Activated CD4-positive, alpha-beta T cell treated with anti-CD3 and anti-CD28 coated beads for 36 hours (primary cell): ENCODE data around the gene ADGRF1. TPM values are rescaled to one million over a fixed set of nuclear protein-coding genes. Genes with fewer than 3 reads are reported as not detected.

Experiments
- ATAC-seq: fragments of 200-7000 bp; cut with Tn5 transposase; one replicate; pipeline ENCODE4 v1.10.0; 2021; ENCODE audit warnings: mild to moderate bottlenecking, moderate library complexity
- CTCF ChIA-PET: fragments of 350-600 bp; sonication (Branson Sonifier 250); formaldehyde crosslinking; loops from one replicate; lab custom pipeline; 2021; ENCODE audit warnings: antibody characterized with exemption; lab: Charles Lee
- POLR2A ChIA-PET: fragments of 350-600 bp; sonication (Branson Sonifier 250); formaldehyde crosslinking; loops from one replicate; lab custom pipeline; 2021; ENCODE audit warnings: antibody characterized with exemption, inconsistent platforms; lab: Charles Lee
- DNase-seq: peaks from one replicate; pipeline ENCODE4 v3.0.0-alpha.2; 2020
- H3K27ac Mint-ChIP-seq: one replicate; pipeline ENCODE4 v1.8.0; 2021; ENCODE audit warnings: mixed read lengths
- H3K27me3 Mint-ChIP-seq: one replicate; pipeline ENCODE4 v1.8.0; 2021; ENCODE audit warnings: mixed read lengths
- H3K36me3 Mint-ChIP-seq: one replicate; pipeline ENCODE4 v1.8.0; 2021; ENCODE audit warnings: low read depth, mixed read lengths
- H3K4me1 Mint-ChIP-seq: one replicate; pipeline ENCODE4 v1.8.0; 2021; ENCODE audit warnings: mixed read lengths
- H3K4me3 Mint-ChIP-seq: one replicate; pipeline ENCODE4 v1.8.0; 2021; ENCODE audit warnings: mild to moderate bottlenecking, moderate library complexity, mixed read lengths
- H3K9me3 Mint-ChIP-seq: one replicate; pipeline ENCODE4 v1.8.0; 2021; ENCODE audit warnings: low read depth, mixed read lengths
- intact Hi-C, 2 experiments: fragments of 100-400 bp; cut with DNase I in 1 of 2; cut with micrococcal nuclease in 1 of 2; formaldehyde crosslinking; loops; one replicate each; pipeline versions ENCODE4 v1.14.2 to v1.15.1; 2022 to 2024; cut with DNase I, micrococcal nuclease
- total RNA-seq, 2 experiments: library from RNA; stranded (reverse); gene quantifications; one replicate each; pipeline ENCODE4 v1.2.3, GENCODE V29; 2021

Gene ADGRF1
- total RNA-seq, 2 experiments from 2014 or later = not detected

DNA sequence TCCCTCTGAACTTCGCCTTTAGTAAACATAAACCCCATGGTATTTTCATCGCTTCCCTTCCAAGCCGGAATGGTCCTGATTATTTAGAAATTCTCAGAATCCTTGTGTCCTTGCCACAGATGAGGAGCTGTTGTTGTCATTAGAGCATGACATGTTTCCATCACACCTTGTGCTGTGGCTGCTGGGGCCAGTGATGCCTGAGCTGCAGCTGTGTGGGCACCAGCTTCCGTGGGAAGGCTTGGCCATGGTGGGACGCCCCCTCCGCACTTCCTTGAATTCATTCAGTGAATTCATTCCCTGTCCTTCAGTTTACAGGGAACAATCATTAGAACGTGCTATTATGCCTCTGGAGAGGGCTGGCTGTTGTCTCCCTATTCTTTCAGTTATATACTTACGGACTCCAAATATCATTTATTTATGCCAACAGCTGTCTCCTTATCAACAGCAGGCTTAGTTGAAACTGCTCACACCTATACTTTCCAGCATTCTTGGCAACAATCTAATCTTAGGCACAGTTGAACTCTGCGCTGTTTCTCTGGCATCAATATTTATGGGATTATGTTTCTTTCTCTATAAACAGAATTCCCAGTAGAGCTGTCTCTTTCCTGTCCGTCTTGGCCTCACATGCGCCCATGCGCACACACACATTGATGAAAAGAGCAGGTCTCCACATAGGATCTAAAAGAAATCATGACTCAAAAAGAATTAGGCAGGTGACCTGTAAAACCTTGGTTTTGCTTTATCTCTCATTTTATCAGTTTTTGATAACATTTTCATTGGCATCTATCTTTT, 9.0 kb downstream of the ADGRF1 start:
- Mint-ChIP-seq H3K27ac (no peak overlapping the region), H3K36me3 (no peaks in the 10 kb centered on the region), H3K4me1 (no peaks in the 10 kb centered on the region), H3K27me3 (peaks cover 12% of the 10 kb centered on the region), H3K9me3 (no peaks in the 10 kb centered on the region), H3K4me3 (no peak overlapping the region)
- no peak for DNase-seq
- ChIA-PET CTCF (interaction anchor here (0.7 to 1.3 kb wide), 3 partner anchors 10 to 373 kb away, joined by 3 read pairs; no protein-coding TSS in a partner anchor), POLR2A (no interaction called here)
- ATAC-seq = no peak
- intact Hi-C loops = no loop called here

- ChIA-PET CTCF (interaction anchor here (1.0 to 1.2 kb wide), 2 partner anchors 10 to 17 kb away, joined by 3 read pairs; partner anchors contain the start of gene ADGRF1), POLR2A (no interaction called here)
- no peak for ATAC-seq
- no peak overlapping the region for H3K27ac Mint-ChIP-seq
- H3K9me3 Mint-ChIP-seq = no peaks in the 10 kb centered on the region
- H3K4me3 Mint-ChIP-seq = no peak overlapping the region
- H3K36me3 Mint-ChIP-seq = no peaks in the 10 kb centered on the region
- intact Hi-C loops = no loop called here
- H3K27me3 Mint-ChIP-seq = peaks cover 12% of the 10 kb centered on the region
- no peak for DNase-seq
- H3K4me1 Mint-ChIP-seq = no peaks in the 10 kb centered on the region
Measured at GRCh38 chr6:47031656-47032055, 10.5 kb downstream of the ADGRF1 start.

DNA sequence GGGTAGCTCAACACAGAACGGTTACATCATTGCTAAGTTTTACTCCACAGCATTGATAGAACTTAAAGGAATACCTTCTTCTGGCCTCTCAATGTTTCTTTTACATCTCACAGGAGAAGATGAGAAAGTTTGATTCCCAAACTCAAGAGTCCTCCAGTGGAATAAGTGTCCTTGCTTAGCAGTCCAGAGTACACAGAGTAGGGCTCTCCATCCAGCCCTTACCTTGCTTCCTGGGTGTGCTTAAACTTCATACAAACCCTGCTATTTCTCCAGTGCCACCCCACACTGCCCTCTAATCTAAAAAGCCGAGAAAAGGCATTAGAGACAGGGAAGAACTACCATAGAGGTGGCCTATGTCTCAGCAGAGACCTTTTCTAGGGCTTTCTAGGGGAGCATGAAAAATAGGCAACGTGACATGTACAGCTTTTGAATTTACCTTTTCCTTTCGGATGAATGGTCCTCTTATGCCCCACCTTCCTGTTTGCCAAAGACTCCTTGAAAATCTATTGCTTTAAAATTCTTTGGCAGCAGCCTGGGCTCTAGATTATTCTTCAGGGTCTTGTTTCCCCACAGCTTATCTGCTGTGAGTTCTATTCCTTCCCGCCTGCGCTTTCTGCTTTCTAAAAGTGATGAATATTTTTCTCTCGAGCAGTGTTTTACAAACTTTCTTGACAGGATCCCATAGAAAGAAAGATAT, 12.1 kb downstream of the ADGRF1 start:
- Mint-ChIP-seq H3K27ac (no peak overlapping the region), H3K4me3 (no peak overlapping the region), H3K4me1 (no peaks in the 10 kb centered on the region), H3K9me3 (no peaks in the 10 kb centered on the region), H3K36me3 (no peaks in the 10 kb centered on the region), H3K27me3 (peaks cover 6% of the 10 kb centered on the region)
- intact Hi-C loops = no loop called here
- DNase-seq (no peak), ATAC-seq (no peak)
- ChIA-PET POLR2A (no interaction called here), CTCF (no interaction called here)

- Mint-ChIP-seq H3K9me3 (no peaks in the 10 kb centered on the region), H3K27ac (no peak overlapping the region), H3K36me3 (no peaks in the 10 kb centered on the region), H3K4me3 (no peak overlapping the region), H3K4me1 (no peaks in the 10 kb centered on the region), H3K27me3 (peaks cover 1% of the 10 kb centered on the region)
- intact Hi-C loops = no loop called here
- ChIA-PET CTCF (no interaction called here), POLR2A (no interaction called here)
- no peak for DNase-seq
- no peak for ATAC-seq
Measured at GRCh38 chr6:47028835-47029360, 13.2 kb downstream of the ADGRF1 start.

DNA sequence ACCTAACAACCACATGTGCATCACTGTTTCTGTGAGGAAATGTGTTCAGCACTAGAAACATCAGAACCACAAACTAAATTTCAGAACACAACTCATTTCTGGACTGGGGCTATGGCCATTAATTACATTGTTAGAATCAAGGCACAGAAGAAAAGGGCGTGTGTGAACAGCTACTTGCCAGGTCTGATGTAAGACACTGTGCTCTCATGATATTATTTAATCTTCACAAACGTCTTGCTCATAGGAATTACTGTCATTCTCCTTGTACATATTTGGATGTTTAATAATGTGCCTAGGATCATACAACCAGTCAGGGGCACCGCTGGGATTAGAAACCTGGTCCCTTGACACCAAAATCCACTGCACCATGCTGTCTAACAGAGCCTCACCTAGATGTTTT, 14.8 kb downstream of the ADGRF1 start:
- Mint-ChIP-seq H3K27ac (no peak overlapping the region), H3K36me3 (no peaks in the 10 kb centered on the region), H3K27me3 (no peaks in the 10 kb centered on the region), H3K4me3 (no peak overlapping the region), H3K9me3 (no peaks in the 10 kb centered on the region), H3K4me1 (no peaks in the 10 kb centered on the region)
- no peak for DNase-seq
- ATAC-seq = no peak
- intact Hi-C loops = no loop called here
- ChIA-PET CTCF (interaction anchor here (0.5 kb wide), 1 partner anchor 127 kb away, joined by 3 read pairs; no protein-coding TSS in a partner anchor), POLR2A (no interaction called here)

- DNase-seq (no peak), ATAC-seq (no peak)
- ChIA-PET CTCF (interaction anchor here (0.5 kb wide), 1 partner anchor 126 kb away, joined by 3 read pairs; no protein-coding TSS in a partner anchor), POLR2A (no interaction called here)
- Mint-ChIP-seq H3K4me3 (no peak overlapping the region), H3K4me1 (no peaks in the 10 kb centered on the region), H3K9me3 (no peaks in the 10 kb centered on the region), H3K27me3 (no peaks in the 10 kb centered on the region), H3K27ac (no peak overlapping the region), H3K36me3 (no peaks in the 10 kb centered on the region)
- intact Hi-C loops = no loop called here
Measured at GRCh38 chr6:47026679-47027078, 15.5 kb downstream of the ADGRF1 start.

DNA sequence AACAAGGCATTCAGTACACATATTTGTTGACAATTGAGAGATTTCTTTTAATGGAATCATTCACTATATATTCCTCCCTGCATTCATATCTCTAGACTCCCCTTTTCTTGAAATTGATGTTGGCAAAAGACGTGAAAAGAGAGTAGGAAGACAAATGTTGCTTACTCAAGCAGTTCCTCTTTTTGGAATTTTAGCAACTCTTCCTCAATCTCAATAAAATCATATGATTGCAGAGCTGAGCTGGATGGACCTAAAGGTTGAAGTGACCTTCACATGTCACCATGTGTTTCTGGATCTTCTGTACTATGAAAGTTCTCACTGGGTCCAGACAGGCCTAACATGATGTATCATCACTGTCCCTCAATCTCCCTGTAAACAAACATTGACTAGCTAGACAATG, 18.6 kb downstream of the ADGRF1 start:
- CTCF ChIA-PET = interaction anchor here (1.4 kb wide), 1 partner anchor 20 kb away, joined by 4 read pairs; no protein-coding TSS in a partner anchor
- Mint-ChIP-seq H3K36me3 (no peaks in the 10 kb centered on the region), H3K27ac (no peak overlapping the region), H3K9me3 (no peaks in the 10 kb centered on the region), H3K4me1 (no peaks in the 10 kb centered on the region), H3K27me3 (peaks cover 3% of the 10 kb centered on the region), H3K4me3 (no peak overlapping the region)
- DNase-seq (no peak), ATAC-seq (no peak)
- intact Hi-C loops = no loop called here
- POLR2A ChIA-PET = no interaction called here

DNA sequence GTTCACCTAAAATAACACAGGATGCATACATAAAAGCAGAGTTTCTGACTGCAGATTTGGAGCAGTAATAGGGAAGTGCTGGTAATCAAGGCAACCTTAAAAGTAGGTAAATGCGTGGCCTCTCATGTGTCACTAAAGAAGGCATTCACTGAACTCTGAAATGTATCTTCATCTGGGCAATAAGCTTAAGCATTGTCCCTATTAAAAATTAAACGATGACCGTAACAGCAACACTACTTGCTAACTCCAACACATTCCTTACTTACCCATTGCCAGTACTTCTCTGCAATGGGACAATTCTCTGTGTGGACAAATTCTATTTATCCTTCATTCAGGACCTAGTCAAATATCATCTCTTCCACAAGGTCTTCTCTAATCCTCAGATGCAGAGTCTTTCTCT, 19.9 kb downstream of the ADGRF1 start:
- no peak for ATAC-seq
- POLR2A ChIA-PET = no interaction called here

DNA sequence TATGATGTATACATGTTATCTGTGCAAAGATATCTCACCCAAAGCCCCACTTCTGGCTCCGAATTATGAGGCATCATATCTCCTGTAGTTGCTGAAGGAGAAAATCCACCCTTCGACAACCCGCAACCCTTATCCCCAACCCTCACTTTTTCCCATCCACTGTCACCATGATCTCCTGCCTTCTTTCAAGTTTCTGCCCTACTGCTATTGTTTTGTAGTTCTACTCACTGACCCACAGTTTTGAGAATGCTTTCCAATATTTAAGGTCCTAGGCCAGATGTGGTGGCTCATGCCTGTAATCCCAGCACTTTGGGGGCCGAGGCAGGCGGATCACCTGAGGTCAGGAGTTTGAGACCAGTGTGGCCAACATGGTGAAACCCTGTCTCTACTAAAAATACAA, 22.2 kb downstream of the ADGRF1 start:
- no peaks in the 10 kb centered on the region for H3K4me1 Mint-ChIP-seq
- H3K27ac Mint-ChIP-seq = no peak overlapping the region
- H3K27me3 Mint-ChIP-seq = peaks cover 4% of the 10 kb centered on the region
- DNase-seq (no peak), ATAC-seq (no peak)
- no peaks in the 10 kb centered on the region for H3K36me3 Mint-ChIP-seq
- no peaks in the 10 kb centered on the region for H3K9me3 Mint-ChIP-seq
- ChIA-PET CTCF (no interaction called here), POLR2A (no interaction called here)
- intact Hi-C loops = no loop called here
- H3K4me3 Mint-ChIP-seq = no peak overlapping the region

More for the DNA sequence above, 19.9 kb downstream of the ADGRF1 start:
- H3K4me3 Mint-ChIP-seq = no peak overlapping the region
- H3K27ac Mint-ChIP-seq = no peak overlapping the region
- CTCF ChIA-PET = no interaction called here
- peaks cover 3% of the 10 kb centered on the region for H3K27me3 Mint-ChIP-seq
- intact Hi-C loops = no loop called here
- H3K36me3 Mint-ChIP-seq = no peaks in the 10 kb centered on the region
- no peak for DNase-seq
- H3K9me3 Mint-ChIP-seq = no peaks in the 10 kb centered on the region
- no peaks in the 10 kb centered on the region for H3K4me1 Mint-ChIP-seq

DNA sequence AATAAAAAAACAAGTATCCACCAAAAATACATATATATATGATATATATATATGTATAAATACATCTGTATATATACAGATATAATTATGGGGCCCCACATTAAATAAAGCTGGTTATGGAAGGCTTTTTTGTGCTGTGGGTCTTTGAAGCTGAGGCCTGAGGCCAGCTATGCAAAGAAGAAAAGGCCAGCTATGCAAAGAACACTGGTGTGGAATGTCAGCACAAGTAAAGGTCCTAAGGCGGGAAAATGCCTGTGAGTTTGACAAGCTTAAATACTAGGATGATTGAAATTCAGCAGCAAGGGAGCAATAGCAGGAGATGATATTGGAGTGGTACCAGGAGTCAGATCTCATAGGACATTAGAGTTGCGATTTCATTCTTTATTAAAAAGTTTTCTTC, 25.2 kb downstream of the ADGRF1 start:
- H3K9me3 Mint-ChIP-seq = peaks cover 1% of the 10 kb centered on the region
- intact Hi-C loops = no loop called here
- DNase-seq (no peak), ATAC-seq (no peak)
- CTCF ChIA-PET = interaction anchor here (1.6 kb wide), 1 partner anchor 29 kb away, joined by 3 read pairs; no protein-coding TSS in a partner anchor
- H3K27me3 Mint-ChIP-seq = peaks cover 4% of the 10 kb centered on the region
- POLR2A ChIA-PET = no interaction called here
- H3K4me1 Mint-ChIP-seq = no peaks in the 10 kb centered on the region
- H3K36me3 Mint-ChIP-seq = no peaks in the 10 kb centered on the region
- H3K4me3 Mint-ChIP-seq = no peak overlapping the region
- no peak overlapping the region for H3K27ac Mint-ChIP-seq

- no peak for DNase-seq
- ChIA-PET POLR2A (no interaction called here), CTCF (interaction anchor here (1.6 kb wide), 1 partner anchor 30 kb away, joined by 3 read pairs; no protein-coding TSS in a partner anchor)
- Mint-ChIP-seq H3K4me3 (no peak overlapping the region), H3K36me3 (no peaks in the 10 kb centered on the region), H3K27ac (no peak overlapping the region), H3K4me1 (no peaks in the 10 kb centered on the region), H3K27me3 (peaks cover 4% of the 10 kb centered on the region), H3K9me3 (peaks cover 1% of the 10 kb centered on the region)
- intact Hi-C loops = no loop called here
- ATAC-seq = no peak
Measured at GRCh38 chr6:47016261-47016660, 25.9 kb downstream of the ADGRF1 start.
